Measurements from ENCODE around the gene MYL7.

The MYL7 gene

GRCh38 chr7:44100458-44101302 lies 40.5 kb downstream of the MYL7 start:
- no peak for DNase-seq (ENCODE audit: low read depth)

GRCh38 chr7:44099669-44100068 lies 41.5 kb downstream of the MYL7 start:
- no peak for DNase-seq (ENCODE audit: low read depth)

GRCh38 chr7:44098092-44099068 lies 42.8 kb downstream of the MYL7 start:
- DNase-seq (ENCODE audit: low read depth): no peak

DNA sequence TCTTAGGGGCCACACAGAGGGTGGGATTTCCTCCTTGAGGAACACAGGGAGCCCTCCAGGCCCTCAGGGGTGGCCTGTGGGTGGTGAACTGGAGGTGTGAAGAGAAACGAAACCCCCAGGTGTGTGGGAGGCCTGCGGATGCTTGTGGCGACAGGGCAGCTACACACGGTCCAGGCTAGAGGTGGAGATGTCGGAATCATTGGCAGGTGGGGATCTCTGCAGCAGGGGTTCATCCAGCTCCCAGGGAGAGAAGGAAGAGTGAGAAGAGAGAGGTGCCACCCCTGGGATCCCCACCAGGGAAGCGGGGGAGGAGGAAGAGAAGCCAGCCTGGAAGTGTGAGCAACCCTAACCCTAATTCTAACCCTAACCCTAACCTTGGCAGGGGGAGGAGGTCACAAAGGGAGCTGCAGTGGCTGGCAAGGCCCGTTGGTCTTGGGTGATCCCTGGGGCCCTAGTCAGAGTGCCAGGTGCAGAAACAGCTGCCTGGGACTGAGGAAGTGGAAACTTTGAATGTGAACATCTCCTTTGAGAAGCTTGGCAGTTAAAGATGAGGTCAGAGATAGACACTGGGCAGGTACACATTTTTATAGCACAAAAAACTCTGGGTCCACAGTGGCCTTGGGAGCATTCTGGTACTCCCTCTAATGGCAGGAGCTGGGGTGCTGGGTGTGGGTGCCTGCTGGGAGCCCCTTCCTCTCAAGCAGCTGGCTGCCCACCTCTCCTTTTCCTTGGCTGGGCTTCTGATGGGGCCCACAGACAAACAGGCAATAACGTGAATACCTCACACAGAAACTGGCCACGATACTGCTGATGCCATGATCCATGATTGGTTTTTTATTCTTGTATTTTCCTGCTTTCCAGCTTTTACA lies 43.8 kb downstream of the MYL7 start:
- peak; percentile 60 for DNase-seq (ENCODE audit: low read depth)

- no peak for DNase-seq (ENCODE audit: low read depth)
These were observed 44.7 kb downstream of the MYL7 start for GRCh38 chr7:44096326-44096881.

DNA sequence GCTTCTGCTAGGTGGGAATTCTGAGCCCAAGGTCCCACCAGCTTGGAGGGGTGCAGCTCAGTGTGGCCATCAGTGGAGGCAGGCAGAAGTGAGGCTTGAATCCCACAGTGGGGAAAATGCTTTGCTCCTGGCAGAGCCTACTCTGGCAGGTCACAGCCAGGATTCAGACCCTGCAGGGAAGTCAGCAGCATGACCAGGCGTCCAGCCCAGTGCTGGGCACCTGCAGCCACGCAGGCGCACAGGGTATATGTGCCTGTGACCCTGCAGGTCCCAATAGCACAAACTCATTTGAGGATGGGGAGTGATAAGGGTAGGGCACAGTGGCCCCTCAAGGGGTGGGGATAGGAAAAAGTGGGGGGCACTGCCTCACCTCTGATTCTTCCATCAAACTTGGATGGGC lies 45.4 kb downstream of the MYL7 start:
- DNase-seq (ENCODE audit: low read depth): no peak

DNA sequence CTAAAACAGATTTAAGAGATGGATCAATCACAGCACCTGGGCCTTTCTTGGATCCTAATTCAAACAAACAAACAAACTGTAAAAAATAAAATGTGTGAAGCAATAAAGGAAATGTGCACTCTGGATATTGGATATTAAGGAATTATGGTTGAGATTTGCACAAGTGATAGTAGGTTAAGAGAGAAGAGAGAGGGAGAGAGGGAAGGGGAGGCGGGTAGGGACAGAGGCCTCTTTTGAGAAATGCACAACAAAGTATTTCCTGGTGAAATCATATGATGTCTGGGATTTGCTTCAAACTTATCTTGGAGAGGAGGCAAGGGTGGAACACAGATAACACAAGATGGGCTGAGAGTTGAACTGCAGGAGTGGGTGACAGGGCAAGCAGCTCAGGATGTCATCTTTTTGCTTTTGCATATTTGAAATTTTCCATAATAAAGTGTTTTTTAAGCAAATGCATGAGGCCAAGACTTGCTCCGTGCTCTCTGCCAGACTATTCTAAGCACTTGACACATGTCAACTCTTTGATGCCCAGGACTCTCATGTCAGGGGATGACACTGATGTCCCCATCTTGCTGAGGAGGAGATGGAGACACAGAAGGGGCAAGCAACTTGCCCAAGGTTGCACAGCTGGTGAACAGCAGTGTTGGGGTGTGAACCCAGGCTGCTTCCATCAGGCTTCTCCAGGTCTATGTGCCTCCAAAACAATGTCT lies 46.1 kb downstream of the MYL7 start:
- no peak for DNase-seq (ENCODE audit: low read depth)

DNA sequence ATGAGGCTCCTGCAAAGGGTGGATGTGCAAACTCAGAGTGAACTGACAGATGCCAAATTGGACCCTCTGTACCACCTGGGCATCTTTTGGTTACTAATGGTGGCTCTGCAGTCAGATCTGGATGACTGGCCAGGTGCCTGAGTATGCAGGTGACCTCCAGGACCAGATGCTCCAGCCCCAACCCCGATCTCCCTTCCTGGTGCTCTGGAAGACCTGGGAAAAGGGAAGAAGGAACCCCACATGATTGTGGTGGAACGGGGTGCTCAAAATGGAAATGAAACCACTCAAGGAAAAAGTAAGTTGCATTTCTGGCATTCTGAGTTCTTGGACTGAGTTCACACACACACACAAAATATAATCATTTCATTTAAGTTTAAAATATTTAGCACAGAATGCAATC lies 46.8 kb downstream of the MYL7 start:
- no peak for DNase-seq (ENCODE audit: low read depth)

- DNase-seq (ENCODE audit: low read depth): no peak
These were observed 48.0 kb downstream of the MYL7 start for GRCh38 chr7:44093102-44093641.
